Mucosa of descending colon (tissue), 3 donors: ENCODE measurements around the gene KDM1A. TPM values are rescaled to one million over a fixed set of nuclear protein-coding genes. Genes with fewer than 3 reads are reported as not detected.

ENCODE experiments used
- ATAC-seq: fragments of 200-7000 bp; cut with Tn5 transposase; one replicate; pipeline ENCODE4 v1.9.1; 2020; ENCODE audit warnings: mild to moderate bottlenecking, moderate library complexity
- DNase-seq, 3 donors: peaks; one replicate each; pipeline ENCODE4 v3.0.0-alpha.2; 2020
- H3K36me3 ChIP-seq: fragments of 200-600 bp; one replicate; pipeline ENCODE4 v1.8.0; 2021; ENCODE audit warnings: low read depth, mild to moderate bottlenecking
- H3K4me1 ChIP-seq: fragments of 200-600 bp; one replicate; pipeline ENCODE4 v1.8.0; 2021; ENCODE audit warnings: low read depth, mild to moderate bottlenecking
- H3K4me3 ChIP-seq: fragments of 200-600 bp; one replicate; pipeline ENCODE4 v1.8.0; 2021; ENCODE audit warnings: mild to moderate bottlenecking
- H3K9me3 ChIP-seq: fragments of 200-600 bp; one replicate; pipeline ENCODE4 v1.8.0; 2021; ENCODE audit warnings: mild to moderate bottlenecking
- CTCF ChIP-seq: fragments of 200-600 bp; IDR thresholded peaks from one replicate; pipeline ENCODE4 v1.8.0; 2022; ENCODE audit warnings: antibody characterized with exemption, mild to moderate bottlenecking
- intact Hi-C, 2 donors: fragments of 100-400 bp; cut with DNase I in 1 of 2; cut with micrococcal nuclease in 1 of 2; formaldehyde crosslinking; loops; one replicate each; pipeline versions ENCODE4 v1.11.0 to v1.11.1; 2022; cut with DNase I, micrococcal nuclease
- microRNA-seq: library from miRNA; unstranded; fragments of <30 nt; microRNA quantifications from one replicate; pipeline ENCODE4, GENCODE V29; 2019
- total RNA-seq, 3 donors: library from RNA; stranded (reverse); fragmentation: NEBNext Ultra II Directional in 2 of 3; extraction: Animal tissue kit (Norgen Biotek cat#: 25700) in 2 of 3; gene quantifications; one replicate each; pipeline versions ENCODE4 v1.2.1 to v1.2.4, GENCODE V29; 2021 to 2023
- donor health status: DM: no; HTN: no; CAD: no; lungs with moderate emphysema.
- donor health status: DM: no; HTN: no; CAD: no.
- donor health status: DM: no; HTN: yes; CAD: no.

The KDM1A gene
- total RNA-seq, 3 donors from 2014 or later, result 37.5 to 61.3 (median 49.3) TPM

- intact Hi-C loops, result no loop called here
- no peaks in the 10 kb centered on the region for H3K4me1 ChIP-seq
- no peak overlapping the region for H3K4me3 ChIP-seq
- no peak for DNase-seq
- no peaks in the 10 kb centered on the region for H3K36me3 ChIP-seq
- no peak for TF ChIP-seq CTCF
- no peak for ATAC-seq
- H3K9me3 ChIP-seq, result no peaks in the 10 kb centered on the region
Observed at GRCh38 chr1:23129846-23130245, 110.6 kb downstream of the KDM1A start.

DNA sequence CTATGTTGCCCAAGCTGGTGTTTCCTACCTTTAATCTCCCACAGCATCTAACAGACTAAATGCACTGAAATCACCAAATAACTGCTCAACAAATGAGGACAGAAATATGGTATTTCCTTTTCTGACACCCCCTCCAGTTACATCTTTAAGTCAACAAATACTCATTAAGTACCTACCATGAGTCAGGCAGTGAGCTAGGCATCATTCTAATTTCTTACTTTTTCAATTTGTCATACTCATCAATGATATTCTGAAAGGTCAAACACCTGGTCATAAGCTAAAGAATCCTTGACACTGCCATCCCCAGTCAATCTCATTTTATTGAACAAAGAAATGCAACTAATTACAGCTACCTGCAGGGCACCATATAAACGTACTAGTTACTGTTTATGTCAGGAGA is 112.8 kb downstream of the KDM1A start:
- H3K4me1 ChIP-seq, result no peaks in the 10 kb centered on the region
- no peak for ATAC-seq
- intact Hi-C loops, result no loop called here
- H3K36me3 ChIP-seq, result no peaks in the 10 kb centered on the region
- H3K9me3 ChIP-seq, result no peaks in the 10 kb centered on the region
- DNase-seq, result no peak
- TF ChIP-seq CTCF, result no peak
- no peak overlapping the region for H3K4me3 ChIP-seq

Small RNA genes lying within 50 kb of the gene (microRNA-seq; reads per million reads assigned to microRNA genes)
- 0.93 reads per million for gene MIR3115
- gene MIR4419A, result not detected

Other genes starting within 250 kb of the KDM1A start
- not detected for gene LACTBL1, start 46.6 kb upstream of the KDM1A start, total RNA-seq
- gene TEX46, start 3.6 kb upstream of the KDM1A start, total RNA-seq, result not detected
- 10 to 100 TPM; 48.4 to 57.7 (median 52.0) TPM for gene LUZP1, start 149.4 kb downstream of the KDM1A start, total RNA-seq
- under 1 TPM in 1 of 3 donors, not detected in 2; 0.47 TPM for gene HTR1D, start 198.0 kb downstream of the KDM1A start, total RNA-seq